AG10803 (cell line): ENCODE results near the gene PGA4.

Source experiments
- DNase-seq: peaks from one replicate; pipeline ENCODE4 v3.0.0; 2010; ENCODE audit warnings: low read depth
- H3K4me3 ChIP-seq: 2 replicates; pipeline ENCODE4 v1.5.1; 2011; ENCODE audit warnings: mild to moderate bottlenecking, low read length, control low read depth
- CTCF ChIP-seq: conservative IDR thresholded peaks from 2 replicates; pipeline ENCODE4 v1.5.1; 2011; ENCODE audit warnings: mild to moderate bottlenecking, low read length, control low read depth, inconsistent platforms

Gene PGA4

GRCh38 chr11:61254403-61255025 is 32.4 kb downstream of the PGA4 start:
- no peak overlapping the region for H3K4me3 ChIP-seq
- DNase-seq, result peak; percentile 58
- peak; percentile 98 for TF ChIP-seq CTCF

GRCh38 chr11:61256710-61257482 is 34.7 kb downstream of the PGA4 start:
- no peak for TF ChIP-seq CTCF
- H3K4me3 ChIP-seq, result no peak overlapping the region
- DNase-seq, result no peak

- no peak for DNase-seq
- no peak for TF ChIP-seq CTCF
- H3K4me3 ChIP-seq, result no peak overlapping the region
Observed at GRCh38 chr11:61258546-61258945, 36.4 kb downstream of the PGA4 start.

- no peak for DNase-seq
- TF ChIP-seq CTCF, result no peak
- H3K4me3 ChIP-seq, result no peak overlapping the region
Observed at GRCh38 chr11:61259363-61259762, 37.2 kb downstream of the PGA4 start.

GRCh38 chr11:61264371-61264770 is 42.2 kb downstream of the PGA4 start:
- DNase-seq, result no peak
- no peak for TF ChIP-seq CTCF
- H3K4me3 ChIP-seq, result no peak overlapping the region

GRCh38 chr11:61264795-61265194 is 42.6 kb downstream of the PGA4 start:
- H3K4me3 ChIP-seq, result no peak overlapping the region
- TF ChIP-seq CTCF, result no peak
- no peak for DNase-seq

GRCh38 chr11:61265357-61265756 is 43.2 kb downstream of the PGA4 start:
- DNase-seq, result no peak
- H3K4me3 ChIP-seq, result no peak overlapping the region
- no peak for TF ChIP-seq CTCF
